Measurements from ENCODE around the gene UBALD2.
A peak's percentile ranks its signal among the peaks of the same experiment; 100 is the strongest.
"Not testable (repeated sequence)": the region's sequence is repeated elsewhere in the genome, so short reads cannot be mapped to it uniquely, and the experiment has no call there.

The UBALD2 gene

GRCh38 chr17:76264755-76265623 lies at the start of gene UBALD2:
Gene UBALD2 (plus strand): TSS chr17:76265348. CDS start chr17:76265506, 158 bp downstream.
- FAIRE-seq (peak; percentile 91), DNase-seq (ENCODE audit: insufficient read length, low spot score) (peak; percentile 92)

GRCh38 chr17:76217081-76217480 lies 48.1 kb upstream of the UBALD2 start:
- peak; percentile 70 for FAIRE-seq

GRCh38 chr17:76219670-76220383 lies 45.3 kb upstream of the UBALD2 start:
- DNase-seq (ENCODE audit: insufficient read length, low spot score) (no peak), FAIRE-seq (peak; percentile 48)

More at GRCh38 chr17:76217081-76217480, 48.1 kb upstream of the UBALD2 start:
- DNase-seq (ENCODE audit: insufficient read length, low spot score) = no peak

- DNase-seq (ENCODE audit: insufficient read length, low spot score) (no peak), FAIRE-seq (no peak)
These were observed 41.3 kb upstream of the UBALD2 start for GRCh38 chr17:76223802-76224201.

GRCh38 chr17:76225373-76226086 lies 39.6 kb upstream of the UBALD2 start:
- not testable (repeated sequence) for FAIRE-seq

GRCh38 chr17:76226749-76227148 lies 38.4 kb upstream of the UBALD2 start:
- FAIRE-seq; DNase-seq (ENCODE audit: insufficient read length, low spot score): not testable (repeated sequence)

More at GRCh38 chr17:76225373-76226086, 39.6 kb upstream of the UBALD2 start:
- not testable (repeated sequence) for DNase-seq (ENCODE audit: insufficient read length, low spot score)

- FAIRE-seq = no peak
- DNase-seq (ENCODE audit: insufficient read length, low spot score) = no peak
These were observed 32.8 kb upstream of the UBALD2 start for GRCh38 chr17:76232342-76232741.

- DNase-seq (ENCODE audit: insufficient read length, low spot score) (no peak), FAIRE-seq (peak; percentile 61)
These were observed 31.4 kb upstream of the UBALD2 start for GRCh38 chr17:76233588-76234353.

GRCh38 chr17:76234354-76234679 lies 30.8 kb upstream of the UBALD2 start:
- peak; percentile 94 for FAIRE-seq

GRCh38 chr17:76235883-76236282 lies 29.3 kb upstream of the UBALD2 start:
- DNase-seq (ENCODE audit: insufficient read length, low spot score) = no peak
- FAIRE-seq = no peak

More at GRCh38 chr17:76234354-76234679, 30.8 kb upstream of the UBALD2 start:
- DNase-seq (ENCODE audit: insufficient read length, low spot score) = peak; percentile 32

GRCh38 chr17:76236603-76237002 lies 28.5 kb upstream of the UBALD2 start:
- DNase-seq (ENCODE audit: insufficient read length, low spot score) = no peak
- FAIRE-seq = peak; percentile 60

- FAIRE-seq = peak; percentile 21
These were observed 27.3 kb upstream of the UBALD2 start for GRCh38 chr17:76237859-76238313.

GRCh38 chr17:76238847-76239537 lies 26.2 kb upstream of the UBALD2 start:
- FAIRE-seq (peak; percentile 21), DNase-seq (ENCODE audit: insufficient read length, low spot score) (no peak)

More at GRCh38 chr17:76237859-76238313, 27.3 kb upstream of the UBALD2 start:
- no peak for DNase-seq (ENCODE audit: insufficient read length, low spot score)

- no peak for FAIRE-seq
- DNase-seq (ENCODE audit: insufficient read length, low spot score) = no peak
These were observed 25.4 kb upstream of the UBALD2 start for GRCh38 chr17:76239538-76240274.

GRCh38 chr17:76240461-76241203 lies 24.5 kb upstream of the UBALD2 start, which contains the start of gene RNF157:
Gene RNF157 (minus strand): TSS chr17:76240493. CDS start chr17:76240240, 253 bp downstream.
- FAIRE-seq = no peak

GRCh38 chr17:76241204-76241538 lies 24.0 kb upstream of the UBALD2 start:
- FAIRE-seq (peak; percentile 91), DNase-seq (ENCODE audit: insufficient read length, low spot score) (no peak)

More at GRCh38 chr17:76240461-76241203, 24.5 kb upstream of the UBALD2 start, which contains the start of gene RNF157:
- DNase-seq (ENCODE audit: insufficient read length, low spot score) = peak; percentile 84

GRCh38 chr17:76241691-76242255 lies 23.4 kb upstream of the UBALD2 start:
- FAIRE-seq (no peak), DNase-seq (ENCODE audit: insufficient read length, low spot score) (no peak)

Measured in GM19239 (cell line).